Measurements from ENCODE around the gene GIMAP1. TPM values are rescaled to one million over a fixed set of nuclear protein-coding genes. Genes with fewer than 3 reads are reported as not detected.

GIMAP1 gene
- total and polyA plus RNA-seq, 8 donors = 0.39 to 2.0 (median 1.1) TPM

DNA sequence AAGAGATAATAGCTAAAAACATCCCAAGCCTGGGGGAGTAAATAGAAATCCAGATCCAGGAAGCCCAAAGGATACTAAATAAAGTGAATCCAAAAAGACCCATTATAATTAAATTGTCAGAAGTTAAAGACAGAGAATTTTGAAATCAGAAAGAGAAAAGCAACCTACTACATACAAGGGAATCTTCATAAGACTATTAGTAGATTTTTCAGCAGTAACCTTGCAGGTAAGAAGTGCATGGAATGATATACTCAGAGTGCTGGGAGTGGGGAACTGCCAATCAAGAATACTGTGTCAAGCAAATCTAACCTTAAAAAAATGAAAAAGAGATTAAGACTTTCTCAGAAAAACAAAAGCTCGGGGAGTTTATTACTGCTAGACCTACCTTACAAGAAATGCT lies 13.2 kb upstream of the GIMAP1 start:
- Histone ChIP-seq H3K4me1 (no peaks in the 10 kb centered on the region), H3K36me3 (no peaks in the 10 kb centered on the region), H3K9me3 (no peaks in the 10 kb centered on the region), H3K4me3 (no peak overlapping the region), H3K27ac (no peak overlapping the region), H3K27me3 (no peaks in the 10 kb centered on the region)
- TF ChIP-seq, protein P1, sequence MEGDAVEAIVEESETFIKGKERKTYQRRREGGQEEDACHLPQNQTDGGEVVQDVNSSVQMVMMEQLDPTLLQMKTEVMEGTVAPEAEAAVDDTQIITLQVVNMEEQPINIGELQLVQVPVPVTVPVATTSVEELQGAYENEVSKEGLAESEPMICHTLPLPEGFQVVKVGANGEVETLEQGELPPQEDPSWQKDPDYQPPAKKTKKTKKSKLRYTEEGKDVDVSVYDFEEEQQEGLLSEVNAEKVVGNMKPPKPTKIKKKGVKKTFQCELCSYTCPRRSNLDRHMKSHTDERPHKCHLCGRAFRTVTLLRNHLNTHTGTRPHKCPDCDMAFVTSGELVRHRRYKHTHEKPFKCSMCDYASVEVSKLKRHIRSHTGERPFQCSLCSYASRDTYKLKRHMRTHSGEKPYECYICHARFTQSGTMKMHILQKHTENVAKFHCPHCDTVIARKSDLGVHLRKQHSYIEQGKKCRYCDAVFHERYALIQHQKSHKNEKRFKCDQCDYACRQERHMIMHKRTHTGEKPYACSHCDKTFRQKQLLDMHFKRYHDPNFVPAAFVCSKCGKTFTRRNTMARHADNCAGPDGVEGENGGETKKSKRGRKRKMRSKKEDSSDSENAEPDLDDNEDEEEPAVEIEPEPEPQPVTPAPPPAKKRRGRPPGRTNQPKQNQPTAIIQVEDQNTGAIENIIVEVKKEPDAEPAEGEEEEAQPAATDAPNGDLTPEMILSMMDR (IDR thresholded peaks at IDR 0.05) = no peak
- ATAC-seq (no peak), DNase-seq (no peak), FAIRE-seq (no peak)
- intact Hi-C loops (cut with DNase I) = no loop called here
- WGBS, 2 donors = 65 to 71% methylated on average over 1 of the region's 1 CpG

DNA sequence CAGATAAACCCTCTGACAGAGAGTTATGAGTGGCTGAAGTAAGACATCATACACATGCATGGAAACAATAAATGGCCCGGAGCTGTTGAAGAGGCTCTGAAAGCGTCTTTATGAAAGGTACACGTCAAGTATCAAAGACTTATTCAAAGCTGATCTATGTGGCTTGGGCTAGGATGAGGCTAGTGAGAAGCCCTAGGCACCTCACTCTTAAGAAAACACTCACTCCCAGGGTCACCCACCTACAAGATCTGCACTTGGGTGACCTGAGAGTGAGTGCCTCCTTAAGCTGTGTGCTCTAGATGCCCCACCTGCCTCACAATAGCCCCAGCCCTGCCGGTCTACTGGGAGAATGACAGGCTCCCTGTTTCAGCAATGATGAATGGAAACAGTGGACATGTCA lies 1.1 kb upstream of the GIMAP1 start:
- no peak for FAIRE-seq
- H3K4me3 ChIP-seq = no peak overlapping the region
- no peaks in the 10 kb centered on the region for H3K4me1 ChIP-seq
- WGBS, 2 donors = 64 to 75% methylated on average over 4 of the region's 4 CpGs
- intact Hi-C loops (cut with DNase I) = no loop called here
- no peaks in the 10 kb centered on the region for H3K36me3 ChIP-seq
- no peaks in the 10 kb centered on the region for H3K27me3 ChIP-seq
- ATAC-seq = no peak
- DNase-seq = no peak
- H3K27ac ChIP-seq = no peak overlapping the region
- no peaks in the 10 kb centered on the region for H3K9me3 ChIP-seq
- TF ChIP-seq, protein P1 (IDR thresholded peaks at IDR 0.05) = no peak

DNA sequence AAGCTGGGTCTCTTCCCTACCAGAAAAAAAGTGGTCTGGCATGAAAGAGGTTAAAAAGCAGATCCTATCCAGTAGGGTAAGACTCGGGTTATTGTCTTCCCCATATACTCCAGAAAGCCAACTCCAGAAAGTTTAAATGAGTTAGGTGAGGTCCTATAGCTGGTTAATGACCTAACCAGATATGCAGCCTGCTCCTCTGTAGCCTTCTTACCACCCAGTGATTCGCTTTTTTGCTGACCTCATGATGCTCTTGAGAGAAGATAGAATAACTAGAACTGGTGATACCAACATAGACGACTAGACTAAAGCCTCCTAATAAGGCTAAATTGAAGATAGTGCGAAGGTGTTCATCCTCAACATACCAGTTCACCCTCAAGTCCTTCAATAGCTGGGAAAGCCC lies 675 bp upstream of the GIMAP1 start:
- Histone ChIP-seq H3K4me1 (no peaks in the 10 kb centered on the region), H3K36me3 (no peaks in the 10 kb centered on the region), H3K4me3 (no peak overlapping the region), H3K9me3 (no peaks in the 10 kb centered on the region), H3K27ac (peak overlapping the region in 1 of 4 donors; percentile 12), H3K27me3 (no peaks in the 10 kb centered on the region)
- ATAC-seq = no peak
- no peak for DNase-seq
- intact Hi-C loops (cut with DNase I) = no loop called here
- TF ChIP-seq, protein P1 (IDR thresholded peaks at IDR 0.05) = no peak
- 40 to 49% methylated on average over 4 of the region's 4 CpGs for WGBS, 2 donors
- no peak for FAIRE-seq

DNA sequence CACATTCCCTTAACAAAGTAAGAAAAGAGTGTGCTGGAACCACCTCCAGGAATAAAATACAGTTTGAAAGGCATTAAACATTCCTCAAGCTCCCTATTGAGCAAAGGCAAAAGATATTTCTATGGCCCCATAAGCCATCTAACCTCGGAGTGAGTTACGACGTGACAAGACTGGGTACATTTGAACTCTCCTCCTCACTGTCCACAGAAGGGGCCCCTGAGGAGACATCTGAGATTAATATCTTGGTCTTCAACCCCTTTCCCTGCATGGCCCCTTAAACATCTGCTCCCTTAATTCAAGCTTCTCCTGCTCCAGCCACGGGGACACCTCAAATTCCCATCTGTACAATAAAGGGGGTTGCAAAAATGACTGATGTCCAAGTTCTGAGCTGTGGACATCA lies 526 bp downstream of the GIMAP1 start:
- TF ChIP-seq, protein P1 (IDR thresholded peaks at IDR 0.05) = no peak
- no peak for ATAC-seq
- H3K27ac ChIP-seq = peak overlapping the region in 1 of 4 donors; percentile 12
- no peak for DNase-seq
- H3K36me3 ChIP-seq = no peaks in the 10 kb centered on the region
- 62 to 68% methylated on average over 4 of the region's 4 CpGs for WGBS, 2 donors
- H3K27me3 ChIP-seq = no peaks in the 10 kb centered on the region
- no peaks in the 10 kb centered on the region for H3K4me1 ChIP-seq
- H3K4me3 ChIP-seq = peak overlapping the region in 1 of 4 donors; percentile 33
- intact Hi-C loops (cut with DNase I) = no loop called here
- H3K9me3 ChIP-seq = no peaks in the 10 kb centered on the region
- no peak for FAIRE-seq

DNA sequence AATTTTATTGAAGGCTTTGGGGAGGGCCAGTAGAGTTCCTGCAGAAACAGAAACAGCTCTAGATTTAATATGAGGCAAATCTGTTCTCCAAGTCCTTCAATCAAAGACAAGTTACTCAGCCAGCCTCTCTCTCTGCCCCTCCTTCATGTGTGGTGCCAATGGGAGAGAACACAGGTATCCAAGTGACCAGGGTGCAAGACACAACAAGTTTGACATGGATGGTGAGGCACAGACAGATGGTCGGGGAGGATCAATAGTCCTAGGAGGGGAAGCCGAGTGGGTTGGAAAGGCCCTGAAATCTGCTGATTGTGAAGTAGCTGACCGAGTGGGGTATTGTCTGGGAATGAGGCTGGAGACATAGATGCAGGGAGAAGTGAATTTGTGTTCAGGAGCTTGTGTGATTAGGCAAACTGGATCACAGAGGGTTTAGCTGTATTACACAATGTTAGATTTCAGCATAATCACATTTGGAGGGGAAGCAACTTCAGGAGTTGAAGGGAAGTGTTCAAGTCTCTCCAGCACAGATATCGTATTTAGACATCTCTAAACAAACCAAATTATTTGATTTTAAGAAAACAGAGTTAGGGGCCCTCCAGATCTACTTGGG lies 1.5 kb downstream of the GIMAP1 start:
- no peaks in the 10 kb centered on the region for H3K4me1 ChIP-seq
- H3K4me3 ChIP-seq = peak overlapping the region in 1 of 4 donors; percentile 33
- intact Hi-C loops (cut with DNase I) = no loop called here
- TF ChIP-seq, protein P1 (IDR thresholded peaks at IDR 0.05) = no peak
- 57 to 67% methylated on average over 4 of the region's 4 CpGs for whole genome bisulfite sequencing, 2 donors
- H3K27ac ChIP-seq = no peak overlapping the region
- FAIRE-seq (no peak), DNase-seq (no peak), ATAC-seq (peak in 1 of 4 donors; percentile 24)
- H3K9me3 ChIP-seq = no peaks in the 10 kb centered on the region
- H3K27me3 ChIP-seq = no peaks in the 10 kb centered on the region
- H3K36me3 ChIP-seq = no peaks in the 10 kb centered on the region
